ENCODE data around the gene CADPS2.
"Not testable (repeated sequence)": the region's sequence is repeated elsewhere in the genome, so short reads cannot be mapped to it uniquely, and the experiment has no call there.

The CADPS2 gene

GRCh38 chr7:122674502-122674901 is 211.8 kb downstream of the CADPS2 start:
- peak; percentile 14 for DNase-seq (ENCODE audit: low spot score)

GRCh38 chr7:122673951-122674350 is 212.3 kb downstream of the CADPS2 start:
- DNase-seq (ENCODE audit: low spot score): no peak

- no peak for DNase-seq (ENCODE audit: low spot score)
Measured at GRCh38 chr7:122672536-122672935, 213.7 kb downstream of the CADPS2 start.

GRCh38 chr7:122663733-122664132 is 222.5 kb downstream of the CADPS2 start:
- no peak for DNase-seq (ENCODE audit: low spot score)

- no peak for DNase-seq (ENCODE audit: low spot score)
Measured at GRCh38 chr7:122658856-122659255, 227.4 kb downstream of the CADPS2 start.

GRCh38 chr7:122653685-122654084 is 232.6 kb downstream of the CADPS2 start:
- DNase-seq (ENCODE audit: low spot score): no peak

- no peak for DNase-seq (ENCODE audit: low spot score)
Measured at GRCh38 chr7:122652876-122653275, 233.4 kb downstream of the CADPS2 start.

- DNase-seq (ENCODE audit: low spot score): no peak
Measured at GRCh38 chr7:122651451-122651850, 234.8 kb downstream of the CADPS2 start.

GRCh38 chr7:122643250-122643649 is 243.0 kb downstream of the CADPS2 start:
- DNase-seq (ENCODE audit: low spot score): no peak

- no peak for DNase-seq (ENCODE audit: low spot score)
Measured at GRCh38 chr7:122638459-122638858, 247.8 kb downstream of the CADPS2 start.

- DNase-seq (ENCODE audit: low spot score): no peak
Measured at GRCh38 chr7:122637784-122638183, 248.5 kb downstream of the CADPS2 start.

- DNase-seq (ENCODE audit: low spot score): not testable (repeated sequence)
Measured at GRCh38 chr7:122635481-122635880, 250.8 kb downstream of the CADPS2 start.

GRCh38 chr7:122633472-122633871 is 252.8 kb downstream of the CADPS2 start:
- no peak for DNase-seq (ENCODE audit: low spot score)

GRCh38 chr7:122632238-122632637 is 254.0 kb downstream of the CADPS2 start:
- no peak for DNase-seq (ENCODE audit: low spot score)

GRCh38 chr7:122629412-122629953 is 256.8 kb downstream of the CADPS2 start:
- DNase-seq (ENCODE audit: low spot score): no peak

GRCh38 chr7:122628651-122629411 is 257.4 kb downstream of the CADPS2 start:
- no peak for DNase-seq (ENCODE audit: low spot score)

GRCh38 chr7:122626785-122627184 is 259.5 kb downstream of the CADPS2 start:
- no peak for DNase-seq (ENCODE audit: low spot score)

- no peak for DNase-seq (ENCODE audit: low spot score)
Measured at GRCh38 chr7:122622682-122623081, 263.6 kb downstream of the CADPS2 start.

GRCh38 chr7:122619664-122620063 is 266.6 kb downstream of the CADPS2 start:
- DNase-seq (ENCODE audit: low spot score): no peak

- DNase-seq (ENCODE audit: low spot score): no peak
Measured at GRCh38 chr7:122618585-122619189, 267.6 kb downstream of the CADPS2 start.

GRCh38 chr7:122616951-122617350 is 269.3 kb downstream of the CADPS2 start:
- DNase-seq (ENCODE audit: low spot score): no peak

- no peak for DNase-seq (ENCODE audit: low spot score)
Measured at GRCh38 chr7:122605929-122606328, 280.3 kb downstream of the CADPS2 start.

GRCh38 chr7:122604251-122604650 is 282.0 kb downstream of the CADPS2 start:
- no peak for DNase-seq (ENCODE audit: low spot score)

Measured in GM03348 (cell line).